Activated naive CD4-positive, alpha-beta T cell treated with anti-CD3 and anti-CD28 coated beads, Interleukin-2, amount 10 ng/mL, durations not matched to agents 5 hours and 36 hours (primary cell): ENCODE measurements around the gene PYGM. TPM values are rescaled to one million over a fixed set of nuclear protein-coding genes. Genes with fewer than 3 reads are reported as not detected.

ENCODE experiments used
- total RNA-seq, 2 experiments: library from RNA; stranded (reverse); gene quantifications; one replicate each; pipeline ENCODE4 v1.2.3, GENCODE V29; 2021

The PYGM gene
- 1 to 10 TPM; 5.2 to 5.9 TPM for total RNA-seq

GRCh38 chr11:64759722-64760719 lies at the start of gene PYGM:
TSS of gene PYGM (minus strand) at chr11:64759974. CDS start at chr11:64759898, 76 bp downstream.

DNA sequence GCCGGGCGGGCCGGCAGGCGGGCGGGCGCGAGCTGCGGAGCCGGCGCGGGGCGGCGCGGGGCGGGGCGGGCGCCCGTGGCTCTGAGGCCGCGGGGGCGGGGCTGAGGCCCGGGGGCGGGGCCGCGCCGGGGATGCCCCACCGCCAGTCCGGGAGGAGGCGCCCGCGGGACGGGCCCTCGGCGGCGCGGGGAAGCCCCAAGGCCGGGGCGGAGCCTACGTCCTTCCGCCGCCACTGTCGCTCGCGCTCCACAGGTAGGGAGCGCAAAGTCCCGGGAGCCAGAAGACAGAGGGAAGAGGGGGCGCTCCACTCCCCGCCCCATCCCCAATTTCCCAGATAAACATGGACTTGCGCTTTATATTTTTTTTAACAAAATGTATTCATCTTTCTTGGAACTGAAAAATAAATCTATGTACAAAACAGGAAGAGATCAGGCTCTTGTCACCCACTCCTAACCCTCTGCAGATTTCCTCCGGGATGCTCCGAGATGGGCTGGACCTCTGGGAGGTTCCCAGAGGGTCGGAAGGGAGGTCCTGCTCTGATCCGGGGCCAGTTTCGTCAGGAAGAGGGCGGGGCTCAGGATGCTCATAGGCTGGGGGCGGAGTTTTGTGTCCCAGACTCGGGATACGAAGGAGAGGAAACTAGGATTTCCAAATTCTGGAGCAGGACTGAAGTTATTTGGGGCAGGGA lies 43.5 kb upstream of the PYGM start, which contains the start of gene MAP4K2:
Gene MAP4K2, minus strand, starts transcription at position 57 of the 688 bp plus-strand sequence. CDS start 65 bp downstream, outside the sequence.

DNA sequence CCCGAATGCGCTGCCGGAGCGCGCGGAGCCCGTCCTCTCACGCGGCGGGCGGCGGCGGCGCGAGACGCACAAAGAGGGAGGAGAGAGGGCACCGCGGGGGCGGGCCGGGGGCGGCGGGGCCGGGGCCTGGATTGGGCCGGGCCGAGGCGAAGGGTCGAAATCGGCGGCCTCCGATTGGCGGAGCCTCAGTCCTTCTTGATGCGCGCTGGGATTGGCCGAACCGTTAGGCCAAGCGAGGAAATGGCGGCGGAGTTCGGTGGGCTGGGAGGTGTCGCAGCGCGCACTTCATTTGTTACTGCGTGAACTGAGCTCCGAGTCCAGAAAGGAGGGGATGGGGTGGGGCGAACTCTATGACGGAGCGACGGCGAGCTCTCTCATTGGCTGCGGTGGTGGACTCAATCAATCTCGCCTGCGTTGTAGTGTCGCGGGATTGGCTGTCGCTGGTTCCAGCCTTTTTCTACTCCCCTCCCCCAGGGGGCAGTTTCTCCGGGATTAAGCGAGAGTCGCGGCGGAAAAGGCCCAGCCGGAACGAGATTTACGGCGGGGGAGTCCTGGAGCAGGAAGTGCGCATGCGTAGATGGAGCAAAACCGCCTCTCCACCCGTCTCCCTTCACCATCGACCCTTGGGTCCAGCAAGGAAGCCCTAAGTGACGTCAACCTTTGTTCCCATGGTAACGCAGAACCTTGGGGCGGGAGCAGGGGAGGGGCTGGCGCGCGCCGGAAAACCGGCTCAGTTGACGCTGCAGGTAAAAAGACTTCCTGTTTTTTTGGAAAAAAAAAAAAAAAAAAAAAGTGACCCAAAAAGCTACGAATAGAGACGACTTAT lies 18.9 kb upstream of the PYGM start, which contains the start of gene SF1:
Gene SF1, minus strand, starts transcription at position 70 of the 826 bp plus-strand sequence. CDS start 150 bp downstream, outside the sequence.

DNA sequence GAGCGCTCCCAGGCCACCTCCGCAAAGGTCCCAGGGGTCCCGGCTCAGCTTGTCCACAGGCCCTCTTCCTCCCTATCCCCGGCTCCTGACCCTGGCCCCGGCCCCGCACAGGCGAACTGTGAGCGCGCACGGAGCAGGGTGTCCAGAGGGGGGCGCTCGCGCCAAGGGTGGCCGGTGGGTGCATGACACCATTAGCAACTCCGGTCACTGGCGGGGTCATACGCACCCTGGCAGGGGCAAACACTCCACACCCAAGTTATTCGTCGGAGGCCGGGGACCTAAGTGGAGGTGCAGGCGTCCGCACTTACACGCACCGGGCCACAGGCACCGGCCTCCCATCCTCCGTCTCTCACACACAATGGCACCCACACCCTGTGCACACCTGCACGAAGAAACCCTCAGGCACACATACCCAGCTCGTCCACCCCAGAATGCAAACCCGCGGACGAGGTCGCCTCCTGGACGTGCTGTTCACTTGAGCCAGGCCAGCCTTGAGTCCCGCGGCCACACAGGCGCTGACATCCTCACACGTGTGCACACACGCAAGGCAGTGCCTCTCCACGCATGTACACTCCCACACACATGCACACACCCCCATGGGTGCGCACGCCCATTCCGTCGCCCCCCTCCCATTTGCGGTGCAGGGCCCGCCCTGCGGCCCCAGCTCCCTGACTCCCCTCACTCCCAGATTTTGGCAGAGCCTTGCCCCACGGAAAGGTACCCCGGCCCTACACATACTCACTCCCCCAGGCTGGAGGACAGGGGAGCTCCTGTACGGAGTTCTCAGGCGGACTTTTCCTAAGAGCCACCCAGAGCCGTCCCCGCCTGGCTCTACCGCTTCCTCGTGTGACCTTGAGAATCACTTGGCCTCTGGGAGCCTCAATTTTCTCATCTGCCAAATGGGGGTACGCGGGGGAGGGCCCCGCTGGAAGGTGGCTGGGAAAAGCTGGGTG lies 15.9 kb downstream of the PYGM start, which contains the start of gene RASGRP2:
Gene RASGRP2, minus strand, starts transcription at position 552 of the 953 bp plus-strand sequence. CDS start 1,276 bp downstream, outside the sequence.

GRCh38 chr11:64723117-64723906 lies 36.5 kb downstream of the PYGM start, which contains the start of gene NRXN2:
TSS of gene NRXN2 (minus strand) at chr11:64723197. CDS start at chr11:64713699, 9,498 bp downstream.

Other genes with a start within 250 kb of the PYGM start
- gene SLC22A11, start 204.0 kb downstream of the PYGM start, total RNA-seq: not detected
- not detected for gene SLC22A12, start 168.8 kb downstream of the PYGM start, total RNA-seq
- gene NRXN2, start 36.8 kb downstream of the PYGM start, total RNA-seq: under 1 TPM in 1 of 2 experiments, not detected in 1; 0.20 TPM
- gene RASGRP2, start 15.8 kb downstream of the PYGM start, total RNA-seq: 100 to 1,000 TPM; 250 to 274 TPM
- gene SF1, start 18.6 kb upstream of the PYGM start, total RNA-seq: 100 to 1,000 TPM; 467 to 471 TPM
- gene MAP4K2, start 43.2 kb upstream of the PYGM start, total RNA-seq: 10 to 100 TPM; 88.2 to 92.8 TPM
- 10 to 100 TPM; 34.8 to 37.5 TPM for gene MEN1, start 50.6 kb upstream of the PYGM start, total RNA-seq
- 1 to 10 TPM; 1.8 to 2.2 TPM for gene CDC42BPG, start 84.7 kb upstream of the PYGM start, total RNA-seq
- 100 to 1,000 TPM; 114 to 120 TPM for gene EHD1, start 118.6 kb upstream of the PYGM start, total RNA-seq
- 10 to 100 TPM; 31.0 to 32.6 TPM for gene ATG2A, start 157.2 kb upstream of the PYGM start, total RNA-seq
- gene PPP2R5B, start 164.7 kb upstream of the PYGM start, total RNA-seq: 10 to 100 TPM; 19.8 to 20.3 TPM
- not detected for gene GPHA2, start 175.9 kb upstream of the PYGM start, total RNA-seq
- under 1 TPM; 0.20 to 0.36 TPM for gene MAJIN, start 212.1 kb upstream of the PYGM start, total RNA-seq
- under 1 TPM in 1 of 2 experiments, not detected in 1; 0.19 TPM for gene BATF2, start 237.0 kb upstream of the PYGM start, total RNA-seq